ENCODE results near the gene SLIT3.

DNA sequence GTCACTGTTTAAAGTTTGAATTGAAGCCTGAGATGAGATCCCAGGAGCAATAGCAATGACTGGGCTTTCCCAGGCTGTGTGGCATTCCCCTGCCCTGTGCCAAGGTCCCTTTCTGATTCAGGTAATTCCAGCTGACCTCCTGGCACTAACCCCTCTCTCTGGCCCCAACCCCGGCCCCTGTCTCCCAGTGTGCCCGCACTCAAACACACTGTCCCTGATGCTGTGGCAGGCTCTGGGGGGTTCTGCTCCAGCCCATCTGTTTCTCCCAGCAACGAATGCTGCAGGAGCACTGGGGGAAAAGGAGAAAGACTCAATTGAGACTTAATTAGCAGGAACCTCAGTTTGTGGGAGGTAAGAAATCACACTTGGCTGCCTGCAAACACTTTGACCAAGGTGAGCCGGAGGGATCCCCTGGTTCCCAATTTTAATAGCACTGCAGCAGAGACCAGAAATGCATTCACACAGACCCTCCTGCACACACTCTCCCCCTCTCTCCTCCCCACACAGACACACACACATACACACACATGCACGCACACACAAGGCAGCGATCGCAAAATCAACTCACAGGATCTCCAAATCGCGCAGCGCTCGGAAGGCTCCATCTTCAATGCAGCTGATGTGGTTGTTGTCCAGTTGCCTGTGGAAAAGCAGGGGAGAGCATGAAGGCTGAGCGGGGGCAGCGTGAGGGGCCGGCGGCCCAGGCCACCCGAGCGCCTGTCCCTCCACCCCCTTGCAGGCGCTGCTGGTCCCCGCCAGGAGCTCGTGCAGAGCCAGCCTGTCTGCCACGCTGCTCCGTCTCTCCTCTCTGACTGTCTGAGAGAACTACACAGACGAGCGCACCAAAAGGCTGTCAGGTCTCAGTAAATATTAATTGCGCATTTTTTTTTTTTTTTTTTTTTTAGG lies 456.7 kb downstream of the SLIT3 start:
- no peak for TF ChIP-seq OSR1 (CRISPR knock-in tag; IDR thresholded peaks at IDR 0.05)
- no peak for TF ChIP-seq ZNF8 (CRISPR knock-in tag; IDR thresholded peaks at IDR 0.05)
- TF ChIP-seq, protein P1, sequence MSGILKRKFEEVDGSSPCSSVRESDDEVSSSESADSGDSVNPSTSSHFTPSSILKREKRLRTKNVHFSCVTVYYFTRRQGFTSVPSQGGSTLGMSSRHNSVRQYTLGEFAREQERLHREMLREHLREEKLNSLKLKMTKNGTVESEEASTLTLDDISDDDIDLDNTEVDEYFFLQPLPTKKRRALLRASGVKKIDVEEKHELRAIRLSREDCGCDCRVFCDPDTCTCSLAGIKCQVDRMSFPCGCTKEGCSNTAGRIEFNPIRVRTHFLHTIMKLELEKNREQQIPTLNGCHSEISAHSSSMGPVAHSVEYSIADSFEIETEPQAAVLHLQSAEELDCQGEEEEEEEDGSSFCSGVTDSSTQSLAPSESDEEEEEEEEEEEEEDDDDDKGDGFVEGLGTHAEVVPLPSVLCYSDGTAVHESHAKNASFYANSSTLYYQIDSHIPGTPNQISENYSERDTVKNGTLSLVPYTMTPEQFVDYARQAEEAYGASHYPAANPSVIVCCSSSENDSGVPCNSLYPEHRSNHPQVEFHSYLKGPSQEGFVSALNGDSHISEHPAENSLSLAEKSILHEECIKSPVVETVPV (CRISPR knock-in tag; IDR thresholded peaks at IDR 0.05): no peak
- TF ChIP-seq BACH2 (CRISPR knock-in tag; IDR thresholded peaks at IDR 0.05; ENCODE audit: borderline replicate concordance): no peak
- TF ChIP-seq, protein P2, sequence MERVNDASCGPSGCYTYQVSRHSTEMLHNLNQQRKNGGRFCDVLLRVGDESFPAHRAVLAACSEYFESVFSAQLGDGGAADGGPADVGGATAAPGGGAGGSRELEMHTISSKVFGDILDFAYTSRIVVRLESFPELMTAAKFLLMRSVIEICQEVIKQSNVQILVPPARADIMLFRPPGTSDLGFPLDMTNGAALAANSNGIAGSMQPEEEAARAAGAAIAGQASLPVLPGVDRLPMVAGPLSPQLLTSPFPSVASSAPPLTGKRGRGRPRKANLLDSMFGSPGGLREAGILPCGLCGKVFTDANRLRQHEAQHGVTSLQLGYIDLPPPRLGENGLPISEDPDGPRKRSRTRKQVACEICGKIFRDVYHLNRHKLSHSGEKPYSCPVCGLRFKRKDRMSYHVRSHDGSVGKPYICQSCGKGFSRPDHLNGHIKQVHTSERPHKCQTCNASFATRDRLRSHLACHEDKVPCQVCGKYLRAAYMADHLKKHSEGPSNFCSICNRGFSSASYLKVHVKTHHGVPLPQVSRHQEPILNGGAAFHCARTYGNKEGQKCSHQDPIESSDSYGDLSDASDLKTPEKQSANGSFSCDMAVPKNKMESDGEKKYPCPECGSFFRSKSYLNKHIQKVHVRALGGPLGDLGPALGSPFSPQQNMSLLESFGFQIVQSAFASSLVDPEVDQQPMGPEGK (CRISPR knock-in tag; IDR thresholded peaks at IDR 0.05; ENCODE audit: borderline replicate concordance): no peak
- TF ChIP-seq, protein P3, sequence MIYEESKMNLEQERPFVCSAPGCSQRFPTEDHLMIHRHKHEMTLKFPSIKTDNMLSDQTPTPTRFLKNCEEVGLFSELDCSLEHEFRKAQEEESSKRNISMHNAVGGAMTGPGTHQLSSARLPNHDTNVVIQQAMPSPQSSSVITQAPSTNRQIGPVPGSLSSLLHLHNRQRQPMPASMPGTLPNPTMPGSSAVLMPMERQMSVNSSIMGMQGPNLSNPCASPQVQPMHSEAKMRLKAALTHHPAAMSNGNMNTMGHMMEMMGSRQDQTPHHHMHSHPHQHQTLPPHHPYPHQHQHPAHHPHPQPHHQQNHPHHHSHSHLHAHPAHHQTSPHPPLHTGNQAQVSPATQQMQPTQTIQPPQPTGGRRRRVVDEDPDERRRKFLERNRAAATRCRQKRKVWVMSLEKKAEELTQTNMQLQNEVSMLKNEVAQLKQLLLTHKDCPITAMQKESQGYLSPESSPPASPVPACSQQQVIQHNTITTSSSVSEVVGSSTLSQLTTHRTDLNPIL (CRISPR knock-in tag; IDR thresholded peaks at IDR 0.05; ENCODE audit: low read depth): no peak
- no peak for TF ChIP-seq ISL1 (CRISPR knock-in tag; IDR thresholded peaks at IDR 0.05)
- TF ChIP-seq TOX (CRISPR knock-in tag; IDR thresholded peaks at IDR 0.05; ENCODE audit: borderline replicate concordance): no peak
- TF ChIP-seq ZC3H10 (CRISPR knock-in tag; IDR thresholded peaks at IDR 0.05): no peak
- TF ChIP-seq ZFP30 (CRISPR knock-in tag; IDR thresholded peaks at IDR 0.05): no peak
- TF ChIP-seq ZNF70 (CRISPR knock-in tag; IDR thresholded peaks at IDR 0.05): no peak
- TF ChIP-seq SNAI2 (CRISPR knock-in tag; IDR thresholded peaks at IDR 0.05): no peak

Data from SK-N-SH treated with all-trans-retinoic acid at 6 μM for 48 hours (cell line).